ENCODE data around the gene MPPED2.
"Not testable (repeated sequence)": the region's sequence is repeated elsewhere in the genome, so short reads cannot be mapped to it uniquely, and the experiment has no call there.

MPPED2 gene

DNA sequence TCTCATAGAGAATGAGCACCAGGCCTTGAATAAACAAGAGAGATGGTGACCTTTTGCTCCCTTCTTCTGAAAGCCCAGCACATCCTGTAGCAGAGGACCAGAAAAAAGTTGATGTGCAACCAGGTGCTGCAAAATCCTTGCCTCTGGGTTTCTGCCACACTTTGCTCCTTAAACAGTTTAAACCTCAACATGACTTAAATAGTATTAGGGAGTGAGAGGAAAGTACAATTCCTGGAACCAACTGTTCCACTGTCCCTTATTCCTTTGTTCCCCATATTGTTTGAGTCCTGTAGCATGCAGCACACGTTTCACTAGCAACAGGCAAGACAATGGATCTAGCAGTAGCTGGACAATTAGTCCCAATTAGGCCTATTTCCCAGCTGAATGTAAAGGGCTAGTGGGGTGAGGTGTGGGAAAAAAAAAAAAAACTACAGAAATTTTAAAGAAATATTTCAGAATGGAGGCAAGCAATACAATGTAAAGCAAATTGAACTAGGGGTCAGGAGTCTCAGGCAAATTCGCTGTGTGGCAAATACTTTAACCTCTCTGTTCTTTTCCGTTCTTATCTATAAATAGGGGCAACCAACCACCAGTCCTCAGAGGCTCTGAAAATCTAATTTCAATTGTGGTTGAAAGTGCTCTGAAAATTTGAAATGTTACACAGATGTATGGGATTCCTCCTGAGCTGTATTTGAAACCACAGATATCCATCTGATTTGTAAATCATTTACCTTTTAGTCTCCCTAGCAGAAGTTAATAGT is 6.6 kb downstream of the MPPED2 start:
- DNase-seq (ENCODE audit: low spot score): no peak
- no peak for FAIRE-seq

DNA sequence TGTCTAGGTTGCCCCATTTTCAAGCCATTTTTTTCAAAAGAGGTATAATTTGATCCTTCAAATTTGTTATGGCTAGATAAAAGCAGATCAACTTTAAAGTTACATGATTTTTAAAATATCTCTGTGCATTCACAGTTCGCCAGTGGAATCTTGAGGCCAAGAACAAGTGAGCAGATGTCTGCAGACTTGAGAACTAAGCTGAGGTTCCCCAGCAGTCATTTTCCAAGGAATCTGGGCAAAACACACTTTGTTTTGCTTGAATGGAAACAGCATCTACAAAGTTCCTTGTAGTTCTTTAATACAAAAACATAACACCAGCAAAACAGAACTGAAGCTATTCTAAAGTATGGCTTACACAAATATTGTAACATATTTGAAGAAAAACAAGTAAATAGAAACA is 7.7 kb downstream of the MPPED2 start:
- no peak for DNase-seq (ENCODE audit: low spot score)
- FAIRE-seq: no peak

GRCh38 chr11:30573951-30574350 is 12.2 kb downstream of the MPPED2 start:
- no peak for FAIRE-seq

GRCh38 chr11:30568931-30569330 is 17.2 kb downstream of the MPPED2 start:
- DNase-seq (ENCODE audit: low spot score) (no peak), FAIRE-seq (no peak)

More at GRCh38 chr11:30573951-30574350, 12.2 kb downstream of the MPPED2 start:
- no peak for DNase-seq (ENCODE audit: low spot score)

DNA sequence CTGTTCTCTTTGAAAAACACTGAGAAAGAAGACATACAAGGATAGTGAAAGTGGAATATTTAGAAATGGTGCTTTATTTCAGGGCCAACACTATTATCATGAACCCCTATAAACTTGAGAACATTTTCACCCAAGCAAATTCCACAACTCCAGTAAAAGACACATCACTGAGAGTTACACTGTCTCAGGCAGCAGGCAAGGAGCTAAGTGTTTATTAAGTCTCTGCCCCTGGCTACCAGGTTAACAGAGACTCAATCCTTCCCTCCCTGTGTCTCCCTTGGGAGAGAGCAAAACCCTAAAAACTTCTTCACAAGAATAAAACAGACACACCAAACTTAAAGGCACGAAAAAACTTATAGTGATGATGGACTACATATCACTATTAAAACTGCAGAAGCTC is 18.5 kb downstream of the MPPED2 start:
- FAIRE-seq: no peak

GRCh38 chr11:30567120-30567519 is 19.0 kb downstream of the MPPED2 start:
- no peak for DNase-seq (ENCODE audit: low spot score)

More for the DNA sequence above, 18.5 kb downstream of the MPPED2 start:
- DNase-seq (ENCODE audit: low spot score): no peak

DNA sequence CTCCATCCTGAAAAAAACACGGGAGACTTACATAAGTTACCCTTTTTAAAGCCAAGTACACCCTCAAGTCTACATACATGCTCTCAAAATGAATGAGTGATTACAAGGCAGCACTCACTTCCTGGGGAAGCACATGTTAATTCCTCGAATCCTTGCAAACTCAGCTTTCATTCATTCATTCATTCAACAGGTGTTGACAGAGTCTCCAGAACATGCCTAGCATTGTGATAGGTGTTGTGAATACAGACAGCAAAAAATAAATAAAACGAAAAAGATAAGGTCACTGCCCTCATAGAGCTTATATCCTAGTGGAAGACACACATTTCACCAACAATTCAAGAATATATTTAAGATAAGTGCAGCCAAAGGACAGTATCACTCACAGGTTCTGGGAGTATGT is 19.7 kb downstream of the MPPED2 start:
- DNase-seq (ENCODE audit: low spot score) (no peak), FAIRE-seq (no peak)

More at GRCh38 chr11:30567120-30567519, 19.0 kb downstream of the MPPED2 start:
- FAIRE-seq: no peak

GRCh38 chr11:30565027-30565426 is 21.1 kb downstream of the MPPED2 start:
- no peak for FAIRE-seq
- no peak for DNase-seq (ENCODE audit: low spot score)

- FAIRE-seq (no peak), DNase-seq (ENCODE audit: low spot score) (no peak)
Observed at GRCh38 chr11:30561691-30562415, 24.3 kb downstream of the MPPED2 start.

DNA sequence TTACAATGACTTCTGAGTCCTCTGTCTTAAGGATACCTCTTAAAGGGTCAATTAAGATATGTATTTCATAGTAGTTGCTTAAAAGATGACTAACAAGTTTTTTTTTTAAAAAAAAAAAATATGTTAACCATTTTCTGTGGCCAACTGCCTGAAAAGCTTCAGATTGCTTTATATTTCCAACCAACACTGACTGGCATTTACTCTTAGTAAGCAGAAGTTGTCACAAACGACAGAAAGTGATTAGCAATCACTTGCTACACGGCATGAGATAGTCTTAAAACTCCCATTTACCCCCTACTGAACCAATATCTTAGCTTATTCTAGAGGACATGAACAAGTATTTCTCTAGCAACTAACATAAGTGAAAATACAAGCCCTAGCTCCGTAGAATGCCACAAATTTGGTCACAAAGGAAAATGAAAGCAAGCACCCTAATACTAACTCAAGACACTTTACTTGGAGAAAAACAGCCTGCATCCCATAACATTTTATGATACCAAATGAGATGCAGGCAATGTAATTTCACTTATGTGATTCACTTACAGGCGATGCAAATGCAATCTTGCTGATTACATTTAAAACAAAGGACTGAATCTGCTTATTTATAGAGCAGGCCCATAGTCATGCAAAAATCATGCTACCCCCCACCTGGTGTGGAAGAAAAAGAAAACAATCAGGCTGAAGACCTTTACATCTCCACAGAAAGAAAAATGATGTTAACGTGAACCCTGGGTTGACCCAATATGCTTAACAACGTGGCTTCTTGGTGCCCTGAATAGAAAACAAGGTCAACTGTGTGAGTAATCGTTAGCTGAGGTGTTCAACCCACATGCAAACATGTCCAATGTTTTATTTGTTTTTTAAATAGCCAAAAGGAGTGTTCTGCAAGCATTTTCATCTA is 25.7 kb downstream of the MPPED2 start:
- no peak for DNase-seq (ENCODE audit: low spot score)
- FAIRE-seq: no peak

- DNase-seq (ENCODE audit: low spot score) (no peak), FAIRE-seq (no peak)
Observed at GRCh38 chr11:30559004-30559403, 27.1 kb downstream of the MPPED2 start.

- not testable (repeated sequence) for DNase-seq (ENCODE audit: low spot score); FAIRE-seq
Observed at GRCh38 chr11:30554587-30554986, 31.6 kb downstream of the MPPED2 start.

DNA sequence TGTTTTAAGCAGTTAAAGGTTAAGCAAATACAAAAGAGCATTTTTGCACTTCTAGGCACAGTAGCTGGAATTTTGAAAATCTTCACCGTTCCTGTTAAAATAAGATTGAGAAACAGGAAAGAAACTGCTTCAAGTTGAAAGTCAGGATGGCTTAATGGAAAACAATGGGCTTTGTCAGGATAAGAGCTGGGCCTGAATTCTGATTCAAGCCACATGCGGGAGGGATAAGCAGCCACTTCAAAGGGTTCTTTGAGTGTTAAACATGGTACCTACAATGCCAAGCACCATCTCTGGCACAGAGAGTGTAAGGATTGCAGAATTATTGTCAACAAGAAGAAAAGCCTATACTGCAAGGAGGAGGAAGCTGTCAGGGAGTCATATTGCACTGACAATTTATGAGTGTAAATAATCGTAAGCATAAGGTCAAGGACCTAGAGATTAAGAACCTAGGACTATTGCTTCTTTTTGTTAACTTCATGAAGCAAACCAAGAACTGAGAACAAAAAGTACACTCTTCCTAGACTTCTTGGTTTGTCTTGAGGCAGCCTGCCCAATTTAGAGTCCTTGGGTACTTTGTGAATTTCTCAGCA is 32.5 kb downstream of the MPPED2 start:
- FAIRE-seq: no peak
- DNase-seq (ENCODE audit: low spot score): no peak

GRCh38 chr11:30552839-30553238 is 33.3 kb downstream of the MPPED2 start:
- FAIRE-seq (no peak), DNase-seq (ENCODE audit: low spot score) (no peak)

GRCh38 chr11:30550022-30550542 is 36.1 kb downstream of the MPPED2 start:
- FAIRE-seq (no peak), DNase-seq (ENCODE audit: low spot score) (no peak)

- no peak for FAIRE-seq
Observed at GRCh38 chr11:30549565-30549964, 36.6 kb downstream of the MPPED2 start.

DNA sequence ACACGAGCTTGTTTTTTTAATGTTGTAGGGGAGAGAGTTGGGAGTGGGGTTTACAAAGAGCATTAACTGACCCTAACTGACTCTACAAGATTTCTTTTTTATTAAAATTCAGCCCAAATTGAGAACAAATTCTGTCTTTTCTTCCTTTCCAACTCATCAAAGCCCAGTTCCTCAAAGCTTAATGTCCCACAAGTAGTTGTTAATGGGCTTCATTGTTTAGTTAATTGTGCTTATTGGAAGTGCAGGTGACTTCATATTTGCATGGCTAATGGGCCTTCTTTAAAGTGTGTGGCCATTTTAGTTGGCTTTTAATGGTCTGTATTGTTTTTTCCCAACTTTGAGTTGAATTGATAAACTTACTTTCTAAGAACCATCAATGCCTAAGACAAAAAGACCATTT is 39.8 kb downstream of the MPPED2 start:
- FAIRE-seq (no peak), DNase-seq (ENCODE audit: low spot score) (no peak)

More at GRCh38 chr11:30549565-30549964, 36.6 kb downstream of the MPPED2 start:
- no peak for DNase-seq (ENCODE audit: low spot score)

DNA sequence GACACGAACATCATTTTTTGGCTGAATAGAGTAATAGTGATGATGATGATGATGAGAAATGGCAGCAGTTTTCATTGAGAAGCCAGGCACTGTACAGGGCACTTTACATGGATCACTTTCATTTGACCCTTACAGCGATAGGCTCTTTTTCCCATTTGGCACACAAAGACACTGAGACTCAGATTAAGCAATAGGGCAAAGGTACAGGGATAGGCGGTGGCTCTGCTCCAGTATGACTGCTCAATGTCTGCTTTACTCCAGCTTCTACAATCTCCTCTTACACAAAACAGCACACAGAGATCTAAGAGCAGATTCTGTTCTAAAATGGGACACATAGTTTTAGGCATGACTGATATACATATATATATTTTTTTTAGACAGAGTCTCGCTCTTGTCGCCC is 40.6 kb downstream of the MPPED2 start:
- DNase-seq (ENCODE audit: low spot score): no peak
- no peak for FAIRE-seq

GRCh38 chr11:30543066-30543465 is 43.1 kb downstream of the MPPED2 start:
- FAIRE-seq (no peak), DNase-seq (ENCODE audit: low spot score) (no peak)

DNA sequence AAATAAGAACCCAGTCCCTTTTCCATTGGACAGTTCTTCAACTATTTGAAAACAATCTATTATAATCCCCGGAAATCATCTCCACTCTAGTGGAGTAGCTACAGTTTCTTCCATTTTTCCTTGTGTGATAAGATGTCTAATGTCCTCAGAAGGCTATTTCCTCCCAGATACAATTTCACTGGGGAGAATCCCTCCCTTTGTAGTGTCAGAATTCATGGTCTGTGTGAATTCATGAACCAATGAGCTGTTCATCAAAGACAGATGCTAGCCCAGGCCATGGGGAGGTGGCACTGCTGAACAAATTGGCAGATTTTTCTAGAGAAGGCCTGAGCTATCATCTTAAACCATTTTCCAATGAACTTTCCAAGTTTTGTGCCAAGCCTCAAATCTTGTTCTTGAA is 45.4 kb downstream of the MPPED2 start:
- FAIRE-seq (no peak), DNase-seq (ENCODE audit: low spot score) (no peak)

- FAIRE-seq: no peak
- DNase-seq (ENCODE audit: low spot score): no peak
Observed at GRCh38 chr11:30538251-30538650, 47.9 kb downstream of the MPPED2 start.

Measured in RCC 7860 (cell line).